Activated B cell treated with CpG ODN at 0.5 μM for 24 hours (primary cell): ENCODE results near the gene JAZF1. TPM values are rescaled to one million over a fixed set of nuclear protein-coding genes. Genes with fewer than 3 reads are reported as not detected.

Source experiments
- ATAC-seq: fragments of 200-7000 bp; cut with Tn5 transposase; one replicate; pipeline ENCODE4 v1.10.0; 2021; ENCODE audit warnings: low read depth, mild to moderate bottlenecking, moderate library complexity
- CTCF ChIA-PET: fragments of 350-600 bp; sonication (Branson Sonifier 250); formaldehyde crosslinking; loops from one replicate; lab custom pipeline; 2021; ENCODE audit warnings: antibody characterized with exemption; lab: Charles Lee
- POLR2A ChIA-PET: fragments of 350-600 bp; sonication (Branson Sonifier 250); formaldehyde crosslinking; loops from one replicate; lab custom pipeline; 2021; ENCODE audit warnings: antibody characterized with exemption; lab: Charles Lee
- DNase-seq: peaks from one replicate; pipeline ENCODE4 v3.0.0; 2022
- H3K27ac Mint-ChIP-seq: one replicate; pipeline ENCODE4 v1.8.0; 2020; ENCODE audit warnings: mixed read lengths
- H3K27me3 Mint-ChIP-seq: one replicate; pipeline ENCODE4 v1.8.0; 2021; ENCODE audit warnings: mixed read lengths
- H3K36me3 Mint-ChIP-seq: one replicate; pipeline ENCODE4 v1.8.0; 2021; ENCODE audit warnings: low read depth, mixed read lengths
- H3K4me1 Mint-ChIP-seq: one replicate; pipeline ENCODE4 v1.8.0; 2021; ENCODE audit warnings: mixed read lengths
- H3K4me3 Mint-ChIP-seq: one replicate; pipeline ENCODE4 v1.8.0; 2020; ENCODE audit warnings: mild to moderate bottlenecking, mixed read lengths
- H3K9me3 Mint-ChIP-seq: one replicate; pipeline ENCODE4 v1.8.0; 2020; ENCODE audit warnings: mixed read lengths
- intact Hi-C: fragments of 100-400 bp; cut with micrococcal nuclease; formaldehyde crosslinking; loops from one replicate; pipeline ENCODE4 v1.15.1; 2024
- total RNA-seq: library from RNA; stranded (reverse); gene quantifications from 2 replicates; pipeline ENCODE4 v1.2.3, GENCODE V29; 2022
- TF ChIP-seq, protein P1 (sequence below): fragments of 200-600 bp; IDR thresholded peaks from one replicate; pipeline ENCODE4 v1.8.0; 2022; ENCODE audit warnings: antibody characterized with exemption, mild to moderate bottlenecking

Gene JAZF1
- total RNA-seq, 1 donor from 2014 or later, result 54.8 TPM

DNA sequence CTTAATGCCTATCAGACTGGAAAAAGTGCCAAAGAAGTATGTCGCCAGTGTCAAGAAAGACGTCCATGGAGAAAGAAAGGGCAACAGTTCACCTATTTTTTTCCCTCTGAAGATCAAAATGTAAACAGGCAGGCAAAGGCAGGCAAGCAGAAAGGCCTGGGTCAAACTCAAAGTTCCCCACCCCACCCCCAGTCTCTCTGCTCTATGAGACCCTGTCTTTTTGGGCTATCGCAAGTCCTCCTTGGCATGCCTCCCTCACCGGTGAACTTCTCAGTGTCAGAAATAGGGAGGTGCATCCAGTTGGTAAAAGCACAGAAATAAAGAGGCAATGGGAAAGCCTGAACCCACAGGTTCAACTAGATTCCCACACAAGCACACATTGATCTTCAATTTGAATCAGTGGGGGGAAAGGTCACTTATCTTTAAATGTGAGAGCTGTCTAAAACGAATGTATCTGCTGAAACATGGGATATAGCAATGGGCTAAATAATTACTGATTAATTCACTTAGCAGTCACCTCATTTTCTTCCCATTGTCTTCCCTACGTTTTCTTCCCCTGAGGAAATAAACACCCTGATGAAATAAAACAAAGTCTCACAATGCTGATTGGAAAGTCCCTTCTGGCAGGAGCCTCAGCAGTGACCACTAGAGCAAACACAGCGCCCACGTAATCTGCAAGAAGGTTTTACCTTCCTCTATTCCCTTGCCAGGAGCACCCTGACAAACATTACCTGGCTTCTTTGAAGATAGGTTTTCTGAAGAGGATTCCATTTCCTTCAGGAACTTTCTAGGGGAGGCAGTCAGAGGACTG lies 31.1 kb downstream of the JAZF1 start:
- Mint-ChIP-seq H3K27ac (peak overlapping the region; percentile 95), H3K4me3 (peak overlapping the region; percentile 76), H3K4me1 (peaks cover 81% of the 10 kb centered on the region), H3K36me3 (peaks cover 19% of the 10 kb centered on the region), H3K9me3 (no peaks in the 10 kb centered on the region), H3K27me3 (no peaks in the 10 kb centered on the region)
- TF ChIP-seq, protein P1, sequence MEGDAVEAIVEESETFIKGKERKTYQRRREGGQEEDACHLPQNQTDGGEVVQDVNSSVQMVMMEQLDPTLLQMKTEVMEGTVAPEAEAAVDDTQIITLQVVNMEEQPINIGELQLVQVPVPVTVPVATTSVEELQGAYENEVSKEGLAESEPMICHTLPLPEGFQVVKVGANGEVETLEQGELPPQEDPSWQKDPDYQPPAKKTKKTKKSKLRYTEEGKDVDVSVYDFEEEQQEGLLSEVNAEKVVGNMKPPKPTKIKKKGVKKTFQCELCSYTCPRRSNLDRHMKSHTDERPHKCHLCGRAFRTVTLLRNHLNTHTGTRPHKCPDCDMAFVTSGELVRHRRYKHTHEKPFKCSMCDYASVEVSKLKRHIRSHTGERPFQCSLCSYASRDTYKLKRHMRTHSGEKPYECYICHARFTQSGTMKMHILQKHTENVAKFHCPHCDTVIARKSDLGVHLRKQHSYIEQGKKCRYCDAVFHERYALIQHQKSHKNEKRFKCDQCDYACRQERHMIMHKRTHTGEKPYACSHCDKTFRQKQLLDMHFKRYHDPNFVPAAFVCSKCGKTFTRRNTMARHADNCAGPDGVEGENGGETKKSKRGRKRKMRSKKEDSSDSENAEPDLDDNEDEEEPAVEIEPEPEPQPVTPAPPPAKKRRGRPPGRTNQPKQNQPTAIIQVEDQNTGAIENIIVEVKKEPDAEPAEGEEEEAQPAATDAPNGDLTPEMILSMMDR, result no peak
- ATAC-seq (peak; percentile 61), DNase-seq (no peak)
- CTCF ChIA-PET, result no interaction called here
- POLR2A ChIA-PET, result interaction anchor here (1.2 kb wide), 1 partner anchor 26 kb away, joined by 3 read pairs; no protein-coding TSS in a partner anchor
- intact Hi-C loops, result loop anchor here (1.0 to 10.0 kb wide), 3 partner anchors 121 to 1285 kb away; partner anchors contain the start of gene SKAP2

DNA sequence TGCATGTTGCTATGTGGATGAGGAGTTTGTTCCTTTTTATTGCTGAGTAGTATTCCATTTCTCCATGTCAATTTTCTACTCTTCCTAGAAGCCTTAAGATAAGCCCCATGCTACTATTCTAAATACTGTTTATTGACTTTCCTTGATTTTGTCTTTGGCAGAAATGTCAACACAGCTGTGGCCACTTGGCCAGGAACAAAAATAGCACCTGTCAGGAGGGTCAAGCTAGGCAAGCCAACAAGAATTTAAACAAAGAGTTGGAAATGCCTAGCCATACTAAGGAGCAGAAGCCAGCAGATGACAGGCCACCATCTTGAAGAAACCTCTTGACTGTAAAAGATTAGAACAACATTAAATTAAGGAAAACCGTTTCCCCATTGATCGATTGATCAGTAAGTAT lies 34.7 kb downstream of the JAZF1 start:
- Mint-ChIP-seq H3K4me3 (no peak overlapping the region), H3K36me3 (peaks cover 30% of the 10 kb centered on the region), H3K27ac (no peak overlapping the region), H3K4me1 (peaks cover 74% of the 10 kb centered on the region), H3K27me3 (no peaks in the 10 kb centered on the region), H3K9me3 (no peaks in the 10 kb centered on the region)
- DNase-seq (no peak), ATAC-seq (no peak)
- intact Hi-C loops, result loop anchor here (10.0 kb wide), 1 partner anchor 479 kb away; no protein-coding TSS in a partner anchor
- TF ChIP-seq, protein P1, result no peak
- ChIA-PET POLR2A (interaction anchor here (1.4 kb wide), 1 partner anchor 35 kb away, joined by 3 read pairs; no protein-coding TSS in a partner anchor), CTCF (interaction anchor here (1.5 kb wide), 1 partner anchor 50 kb away, joined by 6 read pairs; no protein-coding TSS in a partner anchor)

DNA sequence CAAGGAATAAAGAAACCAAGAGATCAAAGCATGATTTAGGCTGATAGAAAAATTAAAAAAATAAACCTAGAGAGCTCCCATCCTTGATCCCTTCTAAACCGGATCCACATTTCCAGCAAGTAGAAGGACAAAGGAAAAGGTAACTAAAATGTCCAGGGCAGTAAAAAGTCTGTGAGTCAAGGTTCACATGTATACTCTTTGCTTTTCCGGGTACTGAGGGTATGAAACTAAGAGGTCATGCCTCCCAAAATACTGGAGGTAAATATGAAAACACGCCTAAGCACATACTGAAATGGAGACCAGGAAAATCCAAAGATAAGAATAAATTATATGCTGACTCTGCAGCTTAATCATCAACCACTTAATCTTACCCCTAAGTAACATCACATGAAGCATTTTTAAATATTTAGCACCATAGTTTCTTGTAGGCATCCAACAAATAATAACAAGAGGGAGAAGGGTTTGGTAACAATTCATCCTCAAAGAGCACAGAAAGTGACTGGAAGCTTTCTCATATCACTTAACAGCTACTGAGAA lies 35.4 kb downstream of the JAZF1 start:
- H3K36me3 Mint-ChIP-seq, result peaks cover 30% of the 10 kb centered on the region
- no peak overlapping the region for H3K4me3 Mint-ChIP-seq
- ATAC-seq, result no peak
- H3K27me3 Mint-ChIP-seq, result no peaks in the 10 kb centered on the region
- POLR2A ChIA-PET, result interaction anchor here (0.9 to 1.4 kb wide), 2 partner anchors 35 to 36 kb away, joined by 3 to 4 read pairs; no protein-coding TSS in a partner anchor
- H3K4me1 Mint-ChIP-seq, result peaks cover 68% of the 10 kb centered on the region
- CTCF ChIA-PET, result interaction anchor here (1.5 kb wide), 1 partner anchor 49 kb away, joined by 6 read pairs; no protein-coding TSS in a partner anchor
- no peak for DNase-seq
- no peaks in the 10 kb centered on the region for H3K9me3 Mint-ChIP-seq
- TF ChIP-seq, protein P1, result no peak
- no peak overlapping the region for H3K27ac Mint-ChIP-seq
- intact Hi-C loops, result loop anchor here (10.0 kb wide), 1 partner anchor 480 kb away; no protein-coding TSS in a partner anchor

DNA sequence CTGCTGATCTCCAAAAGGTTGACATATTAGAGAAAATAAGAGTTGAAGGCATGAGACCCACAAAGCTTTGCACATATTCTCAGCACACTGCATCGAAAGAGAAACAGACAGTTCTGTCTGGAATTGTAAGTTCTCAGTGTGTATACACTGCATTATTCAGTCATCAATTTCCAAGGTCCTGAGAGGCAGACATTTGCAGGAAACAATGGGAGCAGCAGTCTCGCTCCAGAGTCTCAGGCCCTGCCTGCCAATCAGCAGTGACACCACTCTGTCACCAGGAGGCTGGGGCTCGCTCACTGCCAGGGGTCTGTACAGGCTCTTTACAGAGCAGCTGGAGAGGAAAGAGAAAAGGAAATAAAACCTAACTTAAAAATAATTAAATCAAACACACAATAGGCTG lies 36.3 kb downstream of the JAZF1 start:
- no peaks in the 10 kb centered on the region for H3K9me3 Mint-ChIP-seq
- intact Hi-C loops, result loop anchor here (1.0 to 10.0 kb wide), 2 partner anchors 128 to 481 kb away; no protein-coding TSS in a partner anchor
- peaks cover 61% of the 10 kb centered on the region for H3K4me1 Mint-ChIP-seq
- no peak overlapping the region for H3K27ac Mint-ChIP-seq
- DNase-seq (no peak), ATAC-seq (peak; percentile 76)
- ChIA-PET CTCF (interaction anchor here (1.0 kb wide), 1 partner anchor 19 kb away, joined by 3 read pairs; no protein-coding TSS in a partner anchor), POLR2A (interaction anchor here (0.9 kb wide), 1 partner anchor 36 kb away, joined by 4 read pairs; no protein-coding TSS in a partner anchor)
- H3K27me3 Mint-ChIP-seq, result no peaks in the 10 kb centered on the region
- TF ChIP-seq, protein P1, result no peak
- no peak overlapping the region for H3K4me3 Mint-ChIP-seq
- H3K36me3 Mint-ChIP-seq, result peaks cover 36% of the 10 kb centered on the region
